ENCODE data around the gene NANOS1. TPM values are rescaled to one million over a fixed set of nuclear protein-coding genes. Genes with fewer than 3 reads are reported as not detected.
"Not testable (repeated sequence)": the region's sequence is repeated elsewhere in the genome, so short reads cannot be mapped to it uniquely, and the experiment has no call there.

NANOS1 gene
- total RNA-seq, 1 donor from 2014 or later: 8.7 TPM

DNA sequence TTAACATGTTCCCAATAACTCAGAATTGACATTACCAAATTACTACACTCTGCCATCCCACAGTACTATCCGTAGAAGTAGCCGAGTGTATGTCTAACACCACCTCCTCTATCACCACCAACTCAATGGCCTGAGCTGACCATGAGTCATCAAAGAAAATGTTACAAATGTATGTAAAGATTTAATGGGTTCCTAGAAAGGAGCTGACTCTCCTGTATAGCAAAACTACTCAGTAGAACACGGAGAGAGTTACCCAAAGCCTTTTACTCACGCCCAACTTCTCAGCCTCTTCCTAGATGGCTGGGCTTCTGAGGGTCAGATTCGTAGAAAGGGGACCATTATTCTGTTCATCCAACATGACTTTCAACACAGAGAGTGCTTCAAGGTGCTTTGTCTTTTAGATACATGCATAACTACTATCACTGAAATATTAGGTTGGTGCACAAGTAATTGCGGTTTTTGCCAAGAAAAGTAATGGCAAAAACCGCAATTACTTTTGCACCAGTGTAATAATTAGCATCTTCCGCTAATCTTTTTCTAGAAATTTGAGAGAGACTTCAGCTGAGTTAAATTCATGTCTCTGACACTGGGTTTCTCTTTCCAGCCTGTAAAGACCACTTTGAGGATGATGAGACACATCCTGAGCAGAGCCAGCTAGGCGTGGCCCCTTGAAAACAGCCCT, 24.0 kb upstream of the NANOS1 start:
- ATAC-seq: no peak
- no peak for DNase-seq
- intact Hi-C loops (cut with micrococcal nuclease): no loop called here

DNA sequence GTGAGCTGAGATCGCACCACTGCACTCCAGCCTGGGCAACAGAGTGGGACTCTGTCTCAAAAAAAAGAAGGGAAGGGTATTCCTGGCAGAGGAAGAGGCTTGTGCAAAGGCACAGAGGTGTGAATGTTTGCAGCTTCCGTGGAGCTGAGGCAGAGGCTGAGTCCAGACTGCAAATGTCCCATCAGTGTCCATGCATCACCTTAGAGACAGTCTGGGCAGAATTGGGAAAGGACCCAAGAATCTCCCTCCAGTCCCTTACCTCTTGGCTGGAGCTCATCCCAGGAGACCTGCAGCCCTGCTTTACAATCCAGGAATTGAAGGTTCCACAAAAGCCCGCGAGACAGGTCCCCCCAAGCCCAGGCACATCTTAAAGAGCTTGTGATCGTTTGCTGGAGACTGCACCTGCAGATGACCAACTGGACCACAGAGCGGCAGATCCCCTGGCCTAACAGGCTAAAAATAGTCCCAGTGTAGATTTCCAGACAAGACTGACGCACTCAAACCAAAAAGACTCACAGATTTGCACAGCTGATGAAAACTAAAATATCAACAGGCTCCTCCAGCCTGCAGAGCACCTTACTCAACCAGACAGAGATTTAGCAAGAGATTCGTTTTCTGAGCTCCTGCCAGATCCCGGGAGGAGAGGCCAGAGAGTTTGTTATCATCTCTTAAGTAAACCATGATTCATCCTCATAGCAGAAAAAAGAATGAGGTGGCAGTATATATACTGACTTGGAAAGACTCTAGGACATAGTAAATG, 22.9 kb upstream of the NANOS1 start:
- intact Hi-C loops (cut with micrococcal nuclease): no loop called here
- no peak for DNase-seq

DNA sequence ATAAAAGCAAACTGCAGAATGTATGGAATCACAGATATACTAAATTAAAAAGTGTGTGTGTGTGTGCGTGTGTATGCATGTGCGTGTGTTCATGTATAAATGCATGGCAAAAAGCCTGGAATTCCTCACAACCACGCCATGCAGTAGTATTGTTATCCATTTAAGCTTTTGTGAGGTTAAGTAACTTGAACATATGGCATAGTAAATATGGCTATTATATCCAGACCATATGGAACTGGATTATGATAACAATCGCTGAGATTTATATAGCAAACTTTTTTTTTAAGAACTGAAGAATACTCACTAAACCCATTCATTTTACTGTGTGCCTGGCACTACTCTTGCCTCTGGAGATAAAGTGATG, 22.3 kb upstream of the NANOS1 start:
- no peak for DNase-seq
- intact Hi-C loops (cut with micrococcal nuclease): no loop called here
- ATAC-seq: no peak

More for the DNA sequence above, 22.9 kb upstream of the NANOS1 start:
- peak; percentile 19 for ATAC-seq

DNA sequence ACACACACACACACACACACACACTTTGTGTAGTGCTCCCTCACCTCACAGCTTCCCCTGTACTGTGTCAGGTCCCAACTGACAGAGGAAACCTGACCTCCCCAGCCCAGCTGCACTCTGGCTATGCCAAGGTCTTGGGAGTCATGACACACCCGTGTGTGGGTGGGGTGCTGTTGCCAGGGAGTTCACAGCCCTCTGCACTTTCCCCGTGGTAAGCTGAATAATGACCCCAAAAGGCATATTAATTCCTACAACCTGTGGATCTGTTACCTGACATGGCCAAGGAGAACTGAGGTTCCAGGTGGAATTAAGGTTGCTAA, 8.9 kb upstream of the NANOS1 start:
- intact Hi-C loops (cut with micrococcal nuclease): no loop called here
- no peak for ATAC-seq
- no peak for DNase-seq

DNA sequence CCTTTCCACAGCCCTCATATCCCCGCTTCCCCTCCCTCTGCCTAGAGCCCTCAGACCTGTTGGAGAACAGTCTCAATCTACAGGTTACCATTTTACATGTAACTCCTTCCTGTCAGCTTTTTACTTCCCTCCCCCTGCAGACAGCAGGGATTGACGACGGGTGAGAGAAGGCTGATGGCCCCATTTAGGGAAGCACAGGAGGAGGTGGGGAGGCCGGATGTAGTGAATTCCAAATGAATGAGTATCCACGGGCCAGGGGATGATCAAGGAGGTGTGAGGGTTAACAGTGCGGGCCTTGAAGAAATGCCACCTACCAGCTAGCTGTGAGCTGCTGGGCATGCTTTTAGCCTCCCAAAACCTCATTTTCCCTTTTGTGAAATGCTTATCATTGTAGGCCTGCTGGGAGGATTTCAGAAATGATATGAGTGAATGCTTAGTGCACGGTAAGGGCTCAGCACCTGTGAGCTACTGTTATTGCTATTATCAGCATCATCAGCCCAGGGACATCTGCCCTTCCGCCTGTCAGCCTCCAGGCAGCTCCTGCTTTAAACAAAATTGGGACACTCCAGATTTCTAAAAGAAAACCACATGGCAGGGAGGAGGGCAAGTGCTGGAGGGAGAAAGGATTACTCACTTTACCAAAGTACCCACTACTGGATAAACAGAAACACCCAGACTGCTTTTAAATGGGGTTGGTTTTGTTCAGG, 6.5 kb upstream of the NANOS1 start:
- DNase-seq: no peak
- no peak for ATAC-seq
- intact Hi-C loops (cut with micrococcal nuclease): no loop called here

DNA sequence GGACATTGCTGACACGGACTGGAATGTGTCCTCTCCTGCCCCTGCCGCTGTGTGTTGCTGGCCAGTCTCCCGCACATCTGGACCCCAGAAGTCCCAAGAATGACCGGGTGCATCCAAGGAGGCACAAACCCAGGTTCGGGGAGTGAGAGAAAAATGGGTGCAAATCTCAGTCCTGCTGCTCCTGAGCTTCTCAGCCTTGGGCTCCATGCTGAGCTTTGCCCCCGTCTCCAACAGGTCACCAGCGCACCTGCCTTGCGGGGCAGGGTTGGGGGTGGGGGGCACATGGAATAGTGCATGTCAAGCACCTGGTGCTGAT, 6.0 kb upstream of the NANOS1 start:
- intact Hi-C loops (cut with micrococcal nuclease): no loop called here
- ATAC-seq: no peak
- DNase-seq: no peak

DNA sequence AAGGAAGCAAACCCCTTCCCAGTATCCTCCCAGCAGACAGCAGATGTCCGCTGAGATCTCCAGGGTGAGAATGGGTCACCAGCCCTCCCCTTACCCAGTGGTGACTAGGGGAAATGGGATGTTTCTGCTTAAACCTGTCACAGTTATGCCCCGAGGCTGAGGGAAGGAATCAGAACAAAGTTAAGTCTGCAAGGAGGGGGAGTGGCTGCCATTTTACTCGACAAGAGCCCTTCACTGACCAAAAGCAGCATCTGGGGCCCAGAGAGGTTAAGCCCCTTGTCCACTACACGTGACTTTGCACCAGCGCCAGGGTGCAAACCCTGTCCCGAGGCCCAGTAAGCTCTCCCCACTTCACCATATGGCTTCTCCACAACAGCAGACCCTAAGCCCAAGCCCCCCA, 4.6 kb upstream of the NANOS1 start:
- DNase-seq (no peak), ATAC-seq (no peak)
- intact Hi-C loops (cut with micrococcal nuclease): no loop called here

DNA sequence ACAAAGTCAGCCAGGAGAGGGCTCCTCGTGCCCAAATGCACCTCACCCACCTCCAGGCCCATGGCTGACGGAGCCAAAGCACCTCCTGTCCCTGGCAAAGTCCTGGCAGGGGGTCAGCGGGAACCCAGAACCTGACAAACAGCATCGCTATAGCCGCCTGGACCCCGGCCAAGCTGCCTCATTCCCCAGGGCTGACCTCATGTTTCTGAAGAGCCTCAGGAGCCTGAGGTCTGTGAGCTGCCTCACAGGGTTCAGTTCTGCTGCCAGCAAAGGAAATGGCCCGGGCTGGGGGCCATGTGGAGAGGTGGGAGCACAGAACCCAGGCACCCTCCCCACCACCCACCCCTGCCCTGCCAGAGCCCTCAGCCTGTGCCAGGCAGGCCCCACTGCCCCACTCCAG, 4.2 kb upstream of the NANOS1 start:
- ATAC-seq: peak; percentile 76
- peak; percentile 96 for DNase-seq
- intact Hi-C loops (cut with micrococcal nuclease): no loop called here

DNA sequence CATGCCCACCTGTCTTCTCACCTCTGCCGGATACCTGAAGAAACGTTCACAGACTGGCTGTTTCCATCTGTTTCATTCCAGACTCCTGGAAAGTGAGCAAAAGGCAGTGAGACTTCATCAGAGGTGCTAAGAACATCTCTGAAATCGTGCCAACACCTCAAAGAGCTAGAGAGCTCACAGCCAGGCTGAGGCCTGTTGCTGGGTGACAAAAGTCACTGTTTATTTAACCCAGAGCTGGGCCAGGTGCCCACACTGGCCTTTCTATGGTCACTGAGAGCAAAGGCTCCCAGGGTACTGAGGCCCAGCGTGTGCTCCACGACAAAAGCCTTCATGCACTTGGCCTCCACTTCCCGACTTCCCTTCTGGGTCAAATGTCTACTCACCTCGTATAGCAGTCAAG, 3.7 kb upstream of the NANOS1 start:
- DNase-seq (peak; percentile 81), ATAC-seq (peak; percentile 71)
- intact Hi-C loops (cut with micrococcal nuclease): no loop called here

DNA sequence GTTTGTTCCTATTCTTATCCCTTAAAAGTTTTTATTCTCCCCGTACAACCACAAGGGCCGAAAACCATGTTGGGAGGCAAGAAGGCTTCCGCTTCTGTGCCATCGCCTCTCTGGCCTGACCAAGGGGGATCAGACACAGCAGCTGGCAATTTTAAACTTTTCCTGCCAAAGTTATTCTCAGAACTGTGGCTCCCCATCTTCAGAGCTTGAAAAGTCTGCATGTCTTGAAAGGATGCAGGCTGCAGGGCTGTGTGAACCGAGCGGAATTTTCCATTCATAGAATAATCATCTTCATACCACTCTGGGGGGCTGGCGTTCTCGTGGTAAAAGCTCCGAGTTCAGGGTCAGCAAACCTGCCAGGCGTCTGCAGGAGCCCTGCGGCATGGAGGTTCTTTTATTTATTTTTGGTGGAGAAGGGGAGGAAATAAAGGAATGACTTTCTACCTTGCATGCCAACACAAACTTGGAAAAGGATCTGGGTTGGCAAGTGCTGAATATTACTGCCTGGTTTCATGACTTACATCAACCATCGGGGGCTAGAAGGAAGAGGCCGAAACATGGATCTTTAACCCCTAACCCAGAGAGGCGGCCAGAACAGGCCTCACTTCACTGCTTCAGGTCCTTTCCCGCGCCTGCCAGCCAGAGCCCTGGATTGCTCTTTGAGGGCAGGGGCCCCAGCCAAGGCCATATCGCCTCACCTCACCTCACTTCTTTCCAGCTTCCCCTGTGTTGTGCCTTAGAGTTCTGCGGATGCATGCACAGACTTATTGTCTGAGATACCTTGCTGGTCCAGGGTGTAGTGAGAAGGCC, 3.0 kb upstream of the NANOS1 start:
- intact Hi-C loops (cut with micrococcal nuclease): no loop called here
- DNase-seq (no peak), ATAC-seq (no peak)

DNA sequence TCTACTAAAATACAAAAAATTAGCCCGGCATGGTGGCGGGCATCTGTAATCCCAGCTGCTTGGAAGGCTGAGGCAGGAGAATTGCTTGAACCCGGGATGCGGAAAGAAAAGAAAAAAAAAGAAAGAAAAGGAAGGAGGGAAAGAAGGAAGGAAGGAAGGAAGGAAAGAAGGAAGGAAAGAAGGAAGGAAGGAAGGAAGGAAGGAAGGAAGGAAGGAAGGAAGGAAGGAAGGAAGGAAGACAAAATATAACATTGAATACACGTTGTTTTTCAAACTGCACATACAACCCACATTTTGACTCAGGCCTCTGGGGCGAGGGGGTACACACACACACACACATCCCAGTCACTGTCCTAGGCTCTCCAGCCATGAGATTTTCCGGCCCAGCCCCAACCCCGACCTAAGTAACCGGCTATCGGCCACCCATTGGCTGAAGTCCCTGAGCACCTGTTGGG, 1.0 kb upstream of the NANOS1 start:
- DNase-seq; intact Hi-C loops (cut with micrococcal nuclease); ATAC-seq: not testable (repeated sequence)

DNA sequence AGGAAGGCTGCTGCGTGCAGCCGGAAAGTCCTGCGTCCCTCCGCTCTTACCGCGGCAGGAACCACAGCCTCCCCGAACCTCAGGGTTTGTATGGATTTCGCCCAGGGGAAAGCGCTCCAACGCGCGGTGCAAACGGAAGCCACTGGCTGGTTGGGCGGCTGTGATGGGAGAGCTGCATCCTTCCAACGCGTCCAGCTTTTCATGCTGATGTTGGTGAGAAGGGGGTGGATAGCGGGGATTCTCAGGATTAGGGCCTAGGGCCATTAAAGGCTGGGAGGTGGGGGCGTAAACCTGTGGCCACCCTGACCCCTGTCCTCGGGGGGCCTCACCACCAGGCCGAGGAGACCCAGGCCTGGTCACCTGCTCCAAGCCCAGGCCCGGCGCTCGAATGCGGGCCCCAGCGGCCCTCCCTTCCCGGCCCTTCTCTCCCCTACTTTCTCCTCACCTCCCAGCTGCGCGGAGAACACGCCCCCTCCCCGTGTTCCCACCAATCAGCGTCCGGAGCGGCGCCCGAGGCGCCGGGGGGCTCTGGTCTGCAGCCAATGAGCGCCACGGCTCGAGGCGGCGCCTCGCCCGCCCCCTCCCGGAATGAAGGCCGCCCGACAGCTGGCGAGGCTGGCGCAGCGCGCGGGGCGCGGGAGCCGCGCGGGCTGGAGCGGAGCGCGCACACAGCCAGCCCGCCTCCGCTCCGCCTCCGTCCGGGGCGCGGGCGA, 458 bp upstream of the NANOS1 start:
- intact Hi-C loops (cut with micrococcal nuclease): no loop called here
- ATAC-seq (peak; percentile 77), DNase-seq (peak; percentile 95)

DNA sequence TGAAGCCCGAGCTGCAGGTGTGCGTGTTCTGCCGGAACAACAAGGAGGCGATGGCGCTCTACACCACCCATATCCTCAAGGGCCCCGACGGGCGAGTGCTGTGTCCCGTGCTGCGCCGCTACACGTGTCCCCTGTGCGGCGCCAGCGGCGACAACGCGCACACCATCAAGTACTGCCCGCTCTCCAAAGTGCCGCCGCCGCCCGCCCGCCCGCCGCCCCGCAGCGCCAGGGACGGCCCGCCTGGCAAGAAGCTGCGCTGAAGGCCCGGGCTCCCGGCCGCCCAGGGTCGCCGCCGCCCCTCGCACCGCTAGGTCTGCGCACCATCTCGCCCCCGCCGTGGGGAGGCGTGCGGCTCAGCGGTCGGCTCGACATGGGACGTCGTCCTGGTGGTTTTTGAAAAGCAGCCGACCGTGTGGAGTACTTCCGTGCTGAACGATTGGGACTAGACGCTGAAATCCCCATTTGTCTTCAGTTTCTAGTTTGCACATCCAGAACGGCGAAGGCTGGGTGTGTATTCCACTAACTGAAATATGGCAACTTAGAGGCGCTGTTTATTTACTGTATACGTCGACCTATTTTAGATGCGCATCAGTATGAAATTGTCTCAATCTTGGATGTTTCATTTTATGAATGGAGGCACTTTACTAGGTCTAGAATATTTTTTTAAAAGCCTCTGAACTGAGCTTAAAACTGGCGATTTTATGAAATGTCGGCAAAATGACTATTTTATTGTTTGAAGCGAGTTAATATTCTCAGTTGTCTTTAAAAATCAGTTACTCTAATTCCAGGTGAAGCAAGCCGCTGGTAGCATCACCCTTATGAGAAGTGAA, 1.1 kb downstream of the NANOS1 start:
- intact Hi-C loops (cut with micrococcal nuclease): no loop called here
- ATAC-seq (peak; percentile 2), DNase-seq (peak; percentile 72)

DNA sequence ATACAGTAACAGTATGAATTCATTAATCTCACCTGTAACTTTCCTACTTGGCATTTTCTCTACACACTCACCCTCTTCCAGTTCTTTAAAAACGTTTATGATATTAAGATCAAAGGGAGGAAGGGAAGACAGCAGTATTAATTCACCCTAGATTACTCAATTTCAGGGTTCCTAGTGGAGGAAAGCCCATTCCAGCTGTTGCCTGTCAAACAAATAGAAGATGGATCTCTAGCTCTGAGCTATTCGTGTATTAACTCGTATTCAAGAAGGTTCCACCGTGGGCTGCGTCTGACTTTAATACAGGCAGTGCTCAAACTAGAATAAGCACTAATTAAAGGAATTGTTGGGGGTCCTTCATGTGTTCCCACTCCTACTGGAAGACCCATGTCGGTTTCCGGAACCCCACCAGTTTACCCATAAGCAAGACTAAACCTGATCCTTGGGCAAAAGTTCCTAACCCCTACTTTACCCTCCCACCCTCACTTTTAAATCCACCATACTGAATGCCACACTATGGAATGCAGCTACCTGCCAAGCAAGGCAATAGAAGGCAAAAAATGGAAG, 2.1 kb downstream of the NANOS1 start:
- intact Hi-C loops (cut with micrococcal nuclease): no loop called here
- no peak for DNase-seq
- ATAC-seq: no peak

DNA sequence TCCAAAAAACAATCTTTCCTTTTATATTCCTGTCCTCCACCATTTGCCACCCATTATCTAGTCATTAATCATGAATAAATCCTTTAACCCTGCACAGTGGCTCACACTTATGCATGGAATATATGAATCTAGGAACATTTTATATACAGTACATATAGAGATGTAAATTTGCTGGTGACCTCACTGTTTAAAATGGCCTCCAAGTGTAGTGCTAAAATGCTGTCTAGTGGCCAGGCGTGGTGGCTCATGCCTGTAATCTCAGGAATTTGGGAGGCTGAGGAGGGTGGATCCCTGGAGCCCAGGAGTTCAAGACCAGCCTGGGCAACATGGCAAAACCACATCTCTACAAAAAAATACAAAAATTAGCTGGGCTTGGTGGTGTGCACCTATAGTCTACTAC, 9.6 kb downstream of the NANOS1 start:
- no peak for DNase-seq
- no peak for ATAC-seq
- intact Hi-C loops (cut with micrococcal nuclease): no loop called here

DNA sequence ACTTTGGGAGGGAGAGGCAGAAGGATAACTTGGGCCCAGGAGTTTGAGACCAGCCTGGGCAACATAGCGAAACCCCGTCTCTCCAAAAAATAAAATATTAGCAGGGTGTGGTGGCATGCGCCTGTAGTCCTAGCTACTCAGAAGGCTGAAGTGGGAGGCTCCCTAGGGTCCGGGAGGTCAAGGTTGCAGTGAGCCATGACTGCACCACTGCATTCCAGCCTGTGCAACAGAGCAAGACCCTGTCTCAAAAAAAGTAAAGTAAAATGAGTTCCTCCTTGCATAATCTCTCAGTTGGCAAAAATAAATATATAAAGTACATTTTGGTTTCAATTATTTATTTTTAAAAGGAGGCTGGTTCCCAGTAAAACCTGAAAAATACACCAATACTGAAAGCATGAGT, 11.8 kb downstream of the NANOS1 start:
- intact Hi-C loops (cut with micrococcal nuclease): no loop called here
- no peak for DNase-seq
- ATAC-seq: no peak

DNA sequence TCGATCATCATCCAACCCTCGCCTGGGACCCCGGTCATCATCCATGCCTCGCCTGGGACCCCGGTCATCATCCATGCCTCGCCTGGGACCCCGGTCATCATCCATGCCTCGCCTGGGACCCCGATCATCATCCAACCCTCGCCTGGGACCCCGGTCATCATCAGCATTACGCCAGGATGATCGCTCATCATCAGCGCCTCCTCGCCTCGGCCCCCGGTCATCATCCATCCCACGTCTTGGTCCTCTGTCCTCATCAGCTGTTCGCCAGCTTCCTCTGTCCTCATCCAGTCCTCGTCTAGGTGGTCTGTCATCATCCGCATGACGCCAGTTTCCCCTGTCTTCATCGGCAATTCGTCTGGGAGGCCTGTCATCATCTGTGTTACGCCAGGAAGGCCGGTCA, 12.7 kb downstream of the NANOS1 start:
- ATAC-seq (no peak), DNase-seq (no peak)
- intact Hi-C loops (cut with micrococcal nuclease): no loop called here

DNA sequence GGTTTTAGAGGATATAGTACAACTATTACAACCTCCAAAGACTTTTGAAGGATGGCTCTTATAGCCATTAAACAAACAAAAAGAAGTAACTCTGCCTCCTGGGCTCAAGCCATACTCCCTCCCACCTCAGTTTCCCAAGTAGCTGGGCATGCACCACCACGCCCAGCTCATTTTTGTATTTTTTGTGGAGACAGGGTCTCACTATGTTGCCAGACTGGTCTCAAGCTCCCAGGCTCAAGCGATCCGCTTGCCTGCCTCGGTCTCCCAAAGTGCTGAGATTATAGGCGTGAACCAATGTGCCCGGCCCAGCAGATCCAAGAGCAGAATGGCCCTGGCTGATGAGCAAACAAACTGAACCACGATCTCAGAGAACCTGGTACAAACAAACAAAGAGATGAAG, 16.0 kb downstream of the NANOS1 start:
- DNase-seq (no peak), ATAC-seq (no peak)
- intact Hi-C loops (cut with micrococcal nuclease): no loop called here

All from left ventricle myocardium superior (tissue), 1 donor.